WTC11 (cell line): ENCODE data around the gene TCF12. TPM values are rescaled to one million over a fixed set of nuclear protein-coding genes. Genes with fewer than 3 reads are reported as not detected.

Experiments
- ATAC-seq: fragments of 200-7000 bp; cut with Tn5 transposase; 2 replicates; pipeline ENCODE4 v1.10.0; 2021; ENCODE audit warnings: mild to moderate bottlenecking, moderate library complexity
- CTCF ChIA-PET: fragments of 300-600 bp; sonication (Branson Sonifier 250); formaldehyde crosslinking; loops from one replicate; lab custom pipeline; 2021; ENCODE audit warnings: antibody characterized with exemption; lab: Charles Lee
- POLR2A ChIA-PET: fragments of 350-600 bp; sonication (Branson Sonifier 250); formaldehyde crosslinking; loops from one replicate; lab custom pipeline; 2021; ENCODE audit warnings: antibody characterized with exemption; lab: Charles Lee
- DNase-seq: peaks from one replicate; pipeline ENCODE4 v3.0.0; 2021; ENCODE audit warnings: low spot score
- H3K27ac Mint-ChIP-seq: 2 replicates; pipeline ENCODE4 v1.8.0; 2021; ENCODE audit warnings: mixed read lengths
- H3K27me3 Mint-ChIP-seq: 2 replicates; pipeline ENCODE4 v1.8.0; 2021; ENCODE audit warnings: low read depth, mild to moderate bottlenecking, moderate library complexity, mixed read lengths
- H3K36me3 Mint-ChIP-seq: 2 replicates; pipeline ENCODE4 v1.8.0; 2021; ENCODE audit warnings: mixed read lengths
- H3K4me1 Mint-ChIP-seq: 2 replicates; pipeline ENCODE4 v1.8.0; 2022; ENCODE audit warnings: mixed read lengths
- H3K4me3 Mint-ChIP-seq: 2 replicates; pipeline ENCODE4 v1.8.0; 2021; ENCODE audit warnings: mild to moderate bottlenecking, moderate library complexity, mixed read lengths
- H3K9me3 Mint-ChIP-seq: 2 replicates; pipeline ENCODE4 v1.8.0; 2021; ENCODE audit warnings: mixed read lengths
- ATF3 ChIP-seq: sonication (generic); formaldehyde crosslinking; conservative IDR thresholded peaks from 2 replicates; pipeline ENCODE4 v1.8.1; 2022; ENCODE audit warnings: mild to moderate bottlenecking, missing genetic modification reagents
- CDX4 ChIP-seq: fragments of 250-450 bp; sonication (Bioruptor Pico); IDR thresholded peaks from 2 replicates; pipeline ENCODE4 v1.9.0; 2021; ENCODE audit warnings: moderate library complexity, mild to moderate bottlenecking, inconsistent platforms, borderline replicate concordance
- CREM ChIP-seq: sonication (generic); formaldehyde crosslinking; IDR thresholded peaks from 2 replicates; pipeline ENCODE4 v1.8.1; 2022; ENCODE audit warnings: mild to moderate bottlenecking, missing genetic modification reagents, moderate library complexity
- IRF2 ChIP-seq: sonication (generic); formaldehyde crosslinking; IDR thresholded peaks from 2 replicates; pipeline ENCODE4 v1.8.0; 2022; ENCODE audit warnings: low read depth, missing genetic modification reagents, borderline replicate concordance
- JUN ChIP-seq: sonication (generic); formaldehyde crosslinking; IDR thresholded peaks from 2 replicates; pipeline ENCODE4 v1.8.0; 2023; ENCODE audit warnings: mild to moderate bottlenecking, missing genetic modification reagents
- MXD4 ChIP-seq: fragments of 250-450 bp; sonication (Bioruptor Pico); IDR thresholded peaks from 2 replicates; pipeline ENCODE4 v1.8.0; 2021; ENCODE audit warnings: mild to moderate bottlenecking, moderate library complexity, borderline replicate concordance
- NR1H2 ChIP-seq: sonication (generic); formaldehyde crosslinking; IDR thresholded peaks from 2 replicates; pipeline ENCODE4 v1.9.0; 2021; ENCODE audit warnings: mild to moderate bottlenecking, moderate library complexity, missing genetic modification reagents
- SMAD4 ChIP-seq: sonication (generic); formaldehyde crosslinking; IDR thresholded peaks from 2 replicates; pipeline ENCODE4 v1.8.0; 2022; ENCODE audit warnings: mild to moderate bottlenecking, missing genetic modification reagents
- TCF7 ChIP-seq: sonication (generic); formaldehyde crosslinking; IDR thresholded peaks from 2 replicates; pipeline ENCODE4 v1.8.0; 2022; ENCODE audit warnings: mild to moderate bottlenecking, low read depth, missing genetic modification reagents, moderate library complexity
- ZNF138 ChIP-seq: sonication (generic); formaldehyde crosslinking; conservative IDR thresholded peaks from 2 replicates; pipeline ENCODE4 v1.8.1; 2022; ENCODE audit warnings: mild to moderate bottlenecking, moderate library complexity, missing genetic modification reagents
- ZNF232 ChIP-seq: sonication (generic); formaldehyde crosslinking; IDR thresholded peaks from 2 replicates; pipeline ENCODE4 v1.8.0; 2022; ENCODE audit warnings: mild to moderate bottlenecking, missing genetic modification reagents
- ZNF263 ChIP-seq: sonication (generic); formaldehyde crosslinking; IDR thresholded peaks from 2 replicates; pipeline ENCODE4 v1.8.1; 2022; ENCODE audit warnings: low read depth, mild to moderate bottlenecking, moderate library complexity, missing genetic modification reagents
- ZNF416 ChIP-seq: fragments of 250-450 bp; sonication (Bioruptor Pico); IDR thresholded peaks from 2 replicates; pipeline ENCODE4 v1.9.0; 2021; ENCODE audit warnings: mild to moderate bottlenecking, inconsistent platforms
- ZSCAN18 ChIP-seq: fragments of 250-450 bp; sonication (Bioruptor Pico); IDR thresholded peaks from 2 replicates; pipeline ENCODE4 v2.1.2; 2022; ENCODE audit warnings: mild to moderate bottlenecking, moderate library complexity
- total RNA-seq: library from RNA; stranded (reverse); gene quantifications from 3 replicates; pipeline ENCODE4 v1.2.3, GENCODE V29; 2021
- TF ChIP-seq, protein P1 (sequence below): fragments of 250-450 bp; sonication (Bioruptor Pico); IDR thresholded peaks from 2 replicates; pipeline ENCODE4 v1.9.0; 2021; ENCODE audit warnings: mild to moderate bottlenecking
- TF ChIP-seq, protein P2 (sequence below): sonication (generic); formaldehyde crosslinking; IDR thresholded peaks from 2 replicates; pipeline ENCODE4 v1.8.0; 2023; ENCODE audit warnings: missing genetic modification reagents
- TF ChIP-seq, protein P3 (sequence below): sonication (generic); formaldehyde crosslinking; IDR thresholded peaks from 2 replicates; pipeline ENCODE4 v1.8.0; 2022; ENCODE audit warnings: mild to moderate bottlenecking, missing genetic modification reagents
- TF ChIP-seq, protein P4 (sequence below): sonication (generic); formaldehyde crosslinking; IDR thresholded peaks from 2 replicates; pipeline ENCODE4 v1.8.0; 2023; ENCODE audit warnings: mild to moderate bottlenecking, missing genetic modification reagents
- TF ChIP-seq, protein P5 (sequence below): sonication (generic); formaldehyde crosslinking; IDR thresholded peaks from 2 replicates; pipeline ENCODE4 v1.8.1; 2022; ENCODE audit warnings: low read depth, missing genetic modification reagents, borderline replicate concordance

The TCF12 gene
- total RNA-seq, 1 experiment from 2014 or later: 73.2 TPM

DNA sequence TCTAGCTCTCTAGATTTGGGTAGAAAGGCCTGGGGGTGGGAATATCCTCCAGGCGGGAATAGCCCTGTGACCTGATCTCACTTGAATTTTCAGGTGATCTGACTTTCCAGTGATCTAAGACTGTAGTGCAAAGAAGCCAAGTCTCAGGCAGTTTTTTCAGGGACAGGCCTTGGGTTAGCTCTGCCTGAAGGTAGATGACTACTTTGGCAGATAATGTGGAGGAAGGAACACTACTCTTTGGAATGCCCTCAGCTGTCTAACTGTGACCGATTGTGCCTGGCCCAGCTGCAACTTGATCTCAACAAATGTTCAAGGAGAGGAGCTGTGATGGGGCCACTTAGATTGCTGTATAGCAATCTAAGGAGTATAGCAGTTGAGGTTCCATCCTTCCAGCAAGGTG lies 193.7 kb downstream of the TCF12 start (continued):
- TF ChIP-seq IRF2 (CRISPR knock-in tag) (no peak), SMAD4 (no peak), JUN (CRISPR knock-in tag) (no peak), CREM (CRISPR knock-in tag) (no peak), ZNF232 (CRISPR knock-in tag) (no peak)
- TF ChIP-seq, protein P1, sequence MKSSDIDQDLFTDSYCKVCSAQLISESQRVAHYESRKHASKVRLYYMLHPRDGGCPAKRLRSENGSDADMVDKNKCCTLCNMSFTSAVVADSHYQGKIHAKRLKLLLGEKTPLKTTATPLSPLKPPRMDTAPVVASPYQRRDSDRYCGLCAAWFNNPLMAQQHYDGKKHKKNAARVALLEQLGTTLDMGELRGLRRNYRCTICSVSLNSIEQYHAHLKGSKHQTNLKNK (CRISPR knock-in tag): no peak

GRCh38 chr15:57114070-57114469 lies 195.6 kb downstream of the TCF12 start:
- Mint-ChIP-seq H3K36me3 (no peaks in the 10 kb centered on the region), H3K27me3 (no peaks in the 10 kb centered on the region), H3K4me3 (no peak overlapping the region)
- CTCF ChIA-PET: interaction anchor here (0.6 to 1.6 kb wide), 2 partner anchors 24 to 214 kb away, joined by 3 to 4 read pairs; no protein-coding TSS in a partner anchor
- TF ChIP-seq, protein P2, sequence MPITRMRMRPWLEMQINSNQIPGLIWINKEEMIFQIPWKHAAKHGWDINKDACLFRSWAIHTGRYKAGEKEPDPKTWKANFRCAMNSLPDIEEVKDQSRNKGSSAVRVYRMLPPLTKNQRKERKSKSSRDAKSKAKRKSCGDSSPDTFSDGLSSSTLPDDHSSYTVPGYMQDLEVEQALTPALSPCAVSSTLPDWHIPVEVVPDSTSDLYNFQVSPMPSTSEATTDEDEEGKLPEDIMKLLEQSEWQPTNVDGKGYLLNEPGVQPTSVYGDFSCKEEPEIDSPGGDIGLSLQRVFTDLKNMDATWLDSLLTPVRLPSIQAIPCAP (CRISPR knock-in tag): no peak
- TF ChIP-seq, protein P3, sequence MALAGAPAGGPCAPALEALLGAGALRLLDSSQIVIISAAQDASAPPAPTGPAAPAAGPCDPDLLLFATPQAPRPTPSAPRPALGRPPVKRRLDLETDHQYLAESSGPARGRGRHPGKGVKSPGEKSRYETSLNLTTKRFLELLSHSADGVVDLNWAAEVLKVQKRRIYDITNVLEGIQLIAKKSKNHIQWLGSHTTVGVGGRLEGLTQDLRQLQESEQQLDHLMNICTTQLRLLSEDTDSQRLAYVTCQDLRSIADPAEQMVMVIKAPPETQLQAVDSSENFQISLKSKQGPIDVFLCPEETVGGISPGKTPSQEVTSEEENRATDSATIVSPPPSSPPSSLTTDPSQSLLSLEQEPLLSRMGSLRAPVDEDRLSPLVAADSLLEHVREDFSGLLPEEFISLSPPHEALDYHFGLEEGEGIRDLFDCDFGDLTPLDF (CRISPR knock-in tag): no peak
- TF ChIP-seq, protein P4, sequence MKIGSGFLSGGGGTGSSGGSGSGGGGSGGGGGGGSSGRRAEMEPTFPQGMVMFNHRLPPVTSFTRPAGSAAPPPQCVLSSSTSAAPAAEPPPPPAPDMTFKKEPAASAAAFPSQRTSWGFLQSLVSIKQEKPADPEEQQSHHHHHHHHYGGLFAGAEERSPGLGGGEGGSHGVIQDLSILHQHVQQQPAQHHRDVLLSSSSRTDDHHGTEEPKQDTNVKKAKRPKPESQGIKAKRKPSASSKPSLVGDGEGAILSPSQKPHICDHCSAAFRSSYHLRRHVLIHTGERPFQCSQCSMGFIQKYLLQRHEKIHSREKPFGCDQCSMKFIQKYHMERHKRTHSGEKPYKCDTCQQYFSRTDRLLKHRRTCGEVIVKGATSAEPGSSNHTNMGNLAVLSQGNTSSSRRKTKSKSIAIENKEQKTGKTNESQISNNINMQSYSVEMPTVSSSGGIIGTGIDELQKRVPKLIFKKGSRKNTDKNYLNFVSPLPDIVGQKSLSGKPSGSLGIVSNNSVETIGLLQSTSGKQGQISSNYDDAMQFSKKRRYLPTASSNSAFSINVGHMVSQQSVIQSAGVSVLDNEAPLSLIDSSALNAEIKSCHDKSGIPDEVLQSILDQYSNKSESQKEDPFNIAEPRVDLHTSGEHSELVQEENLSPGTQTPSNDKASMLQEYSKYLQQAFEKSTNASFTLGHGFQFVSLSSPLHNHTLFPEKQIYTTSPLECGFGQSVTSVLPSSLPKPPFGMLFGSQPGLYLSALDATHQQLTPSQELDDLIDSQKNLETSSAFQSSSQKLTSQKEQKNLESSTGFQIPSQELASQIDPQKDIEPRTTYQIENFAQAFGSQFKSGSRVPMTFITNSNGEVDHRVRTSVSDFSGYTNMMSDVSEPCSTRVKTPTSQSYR (CRISPR knock-in tag): no peak
- TF ChIP-seq ZNF138 (CRISPR knock-in tag) (no peak), TCF7 (CRISPR knock-in tag) (no peak), ZSCAN18 (CRISPR knock-in tag) (no peak), ZNF263 (CRISPR knock-in tag) (no peak), ATF3 (CRISPR knock-in tag) (no peak), NR1H2 (CRISPR knock-in tag) (no peak), CDX4 (CRISPR knock-in tag) (no peak), MXD4 (CRISPR knock-in tag) (no peak), ZNF416 (CRISPR knock-in tag) (no peak)
- TF ChIP-seq, protein P5, sequence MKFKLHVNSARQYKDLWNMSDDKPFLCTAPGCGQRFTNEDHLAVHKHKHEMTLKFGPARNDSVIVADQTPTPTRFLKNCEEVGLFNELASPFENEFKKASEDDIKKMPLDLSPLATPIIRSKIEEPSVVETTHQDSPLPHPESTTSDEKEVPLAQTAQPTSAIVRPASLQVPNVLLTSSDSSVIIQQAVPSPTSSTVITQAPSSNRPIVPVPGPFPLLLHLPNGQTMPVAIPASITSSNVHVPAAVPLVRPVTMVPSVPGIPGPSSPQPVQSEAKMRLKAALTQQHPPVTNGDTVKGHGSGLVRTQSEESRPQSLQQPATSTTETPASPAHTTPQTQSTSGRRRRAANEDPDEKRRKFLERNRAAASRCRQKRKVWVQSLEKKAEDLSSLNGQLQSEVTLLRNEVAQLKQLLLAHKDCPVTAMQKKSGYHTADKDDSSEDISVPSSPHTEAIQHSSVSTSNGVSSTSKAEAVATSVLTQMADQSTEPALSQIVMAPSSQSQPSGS (CRISPR knock-in tag): no peak
- TF ChIP-seq, all 79 proteins: peak for 0
- Mint-ChIP-seq H3K4me1 (peaks cover 47% of the 10 kb centered on the region), H3K27ac (no peak overlapping the region), H3K9me3 (no peaks in the 10 kb centered on the region)
- POLR2A ChIA-PET: no interaction called here
- ATAC-seq: no peak
- DNase-seq: no peak
